Transverse colon (tissue), 4 donors: ENCODE measurements around the gene CAPN7.

Experiments used
- CTCF ChIP-seq, 5 experiments: fragments of 200-600 bp in 3 of 5; fragments of 450-650 bp in 2 of 5; sonication (generic) in 3 of 5; IDR thresholded peaks; 1 replicate in 2 of 5; 2 replicates in 3 of 5; pipeline ENCODE4 v1.5.1; 2016 to 2017; ENCODE audit warnings: antibody characterized with exemption in 5 of 5, inconsistent platforms in 3 of 5, mild to moderate bottlenecking in 2 of 5, moderate library complexity in 1 of 5
- POLR2A ChIP-seq: fragments of 450-650 bp; IDR thresholded peaks from one replicate; pipeline ENCODE4 v1.6.1; 2016; ENCODE audit warnings: antibody characterized with exemption, mild to moderate bottlenecking, moderate library complexity
- POLR2AphosphoS5 ChIP-seq, 3 donors: sonication (generic); formaldehyde crosslinking; IDR thresholded peaks; one replicate each; pipeline ENCODE4 v1.6.1; 2016; ENCODE audit warnings: antibody characterized with exemption in 3 of 3

GRCh38 chr3:15271030-15271429 is 65.0 kb downstream of the CAPN7 start:
- no peak for TF ChIP-seq POLR2AphosphoS5 (IDR thresholded peaks at IDR 0.05)
- TF ChIP-seq CTCF (IDR thresholded peaks at IDR 0.05): no peak
- no peak for TF ChIP-seq POLR2A
